ENCODE data around the gene NOMO2.
"Not testable (repeated sequence)": the region's sequence is repeated elsewhere in the genome, so short reads cannot be mapped to it uniquely, and the experiment has no call there.

The NOMO2 gene

DNA sequence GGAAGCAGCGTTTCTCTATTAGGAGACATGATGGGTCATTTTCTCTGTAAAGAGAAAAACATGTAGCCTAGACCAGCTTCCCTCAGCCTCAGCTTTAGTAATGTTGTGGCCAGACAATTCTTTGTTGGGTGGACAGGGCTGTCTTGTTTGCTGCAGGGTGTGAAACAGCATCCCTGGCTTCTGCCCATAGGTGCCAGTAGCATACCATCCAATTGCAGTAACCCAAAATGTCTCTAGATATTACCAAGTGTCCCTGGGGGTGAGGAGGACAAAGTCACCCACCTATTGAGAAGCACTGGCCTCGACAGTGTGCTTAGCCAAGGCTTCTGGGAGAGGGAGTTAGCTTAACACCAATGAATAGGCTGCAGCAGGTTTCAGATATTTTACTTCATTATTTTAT is 14.0 kb upstream of the NOMO2 start:
- not testable (repeated sequence) for DNase-seq

DNA sequence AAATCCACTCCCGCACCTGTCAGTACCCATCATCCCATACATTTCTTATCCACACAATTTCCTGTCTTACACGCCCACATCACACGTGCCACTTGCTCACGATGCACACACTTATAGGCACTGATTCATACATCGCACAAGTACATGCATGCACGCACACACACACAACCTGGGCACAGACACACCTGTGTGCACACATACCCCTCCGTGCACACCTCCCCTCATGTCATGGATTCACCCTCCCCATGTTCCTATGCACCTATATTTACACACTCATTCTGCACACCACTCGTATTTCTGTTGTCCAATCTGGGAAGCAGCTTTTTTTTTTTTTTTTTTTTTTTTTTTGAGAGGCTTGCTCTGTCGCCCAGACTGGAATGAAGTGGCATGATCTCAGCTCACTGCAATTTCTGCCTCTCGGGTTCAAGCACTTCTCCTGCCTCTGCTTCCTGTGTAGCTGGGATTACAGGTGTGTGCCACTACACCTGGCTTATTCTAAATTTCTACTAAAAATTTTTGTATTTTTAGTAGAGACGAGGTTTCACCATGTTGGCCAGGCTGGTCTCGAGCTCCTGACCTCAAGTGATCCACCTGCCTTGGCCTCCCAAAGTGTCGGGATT is 13.5 kb upstream of the NOMO2 start:
- DNase-seq: not testable (repeated sequence)

DNA sequence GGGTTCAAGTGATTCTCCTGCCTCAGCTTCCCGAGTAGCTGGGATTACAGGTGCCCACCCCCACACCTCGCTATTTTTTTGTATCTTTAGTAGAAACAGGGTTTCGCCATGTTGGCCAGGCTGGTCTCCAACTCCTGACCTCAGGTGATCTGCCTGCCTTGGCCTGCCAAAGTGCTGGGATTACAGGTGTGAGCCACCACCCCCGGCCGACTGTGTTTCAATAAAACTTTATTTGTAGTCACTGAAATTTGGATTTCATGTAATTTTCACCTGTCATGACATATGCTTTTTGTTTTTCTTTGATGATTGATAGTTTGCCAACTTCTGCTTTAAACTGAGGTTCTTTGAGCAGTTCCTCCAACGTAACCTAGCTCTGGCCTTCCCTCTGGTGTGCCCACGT is 12.0 kb upstream of the NOMO2 start:
- not testable (repeated sequence) for DNase-seq

DNA sequence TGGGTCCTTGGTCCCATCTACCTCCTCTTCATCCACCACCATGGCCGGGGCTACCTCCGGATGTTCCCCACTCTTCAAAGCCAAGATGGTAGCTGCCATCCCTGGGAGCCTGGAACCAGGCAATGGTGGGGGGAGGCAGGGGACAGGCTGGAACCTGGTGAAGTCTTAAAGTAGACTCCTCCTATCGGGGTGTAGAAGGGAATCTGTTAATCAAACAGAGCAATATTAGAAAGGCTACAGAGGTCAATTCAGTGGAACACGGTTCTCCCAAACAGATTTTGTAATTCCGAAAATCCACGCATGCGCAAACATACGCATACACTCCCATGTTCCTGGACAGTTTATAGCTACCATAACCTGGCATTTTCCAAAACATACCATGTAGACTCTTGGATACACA is 11.1 kb upstream of the NOMO2 start:
- not testable (repeated sequence) for DNase-seq

DNA sequence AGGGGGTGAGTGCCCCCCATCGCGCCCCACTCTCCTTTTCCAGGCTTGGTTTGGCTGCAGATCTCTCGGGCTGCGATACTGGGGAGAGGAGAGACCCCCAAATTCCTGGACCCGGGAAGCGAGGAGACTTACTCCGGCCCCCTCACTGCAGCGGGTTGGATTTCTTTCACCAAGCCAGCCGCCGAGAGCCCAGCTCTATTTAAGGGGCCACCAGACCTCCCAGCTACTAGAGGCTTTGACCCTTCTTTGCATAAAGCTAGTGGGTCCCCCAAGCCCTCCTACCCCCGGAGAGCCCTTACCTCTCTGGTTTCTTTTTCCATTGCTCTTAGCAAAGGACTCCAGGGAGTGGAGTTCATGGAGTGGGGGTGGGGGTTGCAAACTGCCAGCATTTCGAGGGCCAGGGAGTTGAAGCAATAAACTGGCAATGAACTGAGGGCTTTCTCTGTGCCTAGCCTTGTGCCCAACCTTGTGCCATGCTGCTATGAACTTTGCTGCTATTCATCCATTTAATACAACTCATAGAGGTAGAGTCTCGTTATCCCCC is 9.5 kb upstream of the NOMO2 start:
- not testable (repeated sequence) for DNase-seq

DNA sequence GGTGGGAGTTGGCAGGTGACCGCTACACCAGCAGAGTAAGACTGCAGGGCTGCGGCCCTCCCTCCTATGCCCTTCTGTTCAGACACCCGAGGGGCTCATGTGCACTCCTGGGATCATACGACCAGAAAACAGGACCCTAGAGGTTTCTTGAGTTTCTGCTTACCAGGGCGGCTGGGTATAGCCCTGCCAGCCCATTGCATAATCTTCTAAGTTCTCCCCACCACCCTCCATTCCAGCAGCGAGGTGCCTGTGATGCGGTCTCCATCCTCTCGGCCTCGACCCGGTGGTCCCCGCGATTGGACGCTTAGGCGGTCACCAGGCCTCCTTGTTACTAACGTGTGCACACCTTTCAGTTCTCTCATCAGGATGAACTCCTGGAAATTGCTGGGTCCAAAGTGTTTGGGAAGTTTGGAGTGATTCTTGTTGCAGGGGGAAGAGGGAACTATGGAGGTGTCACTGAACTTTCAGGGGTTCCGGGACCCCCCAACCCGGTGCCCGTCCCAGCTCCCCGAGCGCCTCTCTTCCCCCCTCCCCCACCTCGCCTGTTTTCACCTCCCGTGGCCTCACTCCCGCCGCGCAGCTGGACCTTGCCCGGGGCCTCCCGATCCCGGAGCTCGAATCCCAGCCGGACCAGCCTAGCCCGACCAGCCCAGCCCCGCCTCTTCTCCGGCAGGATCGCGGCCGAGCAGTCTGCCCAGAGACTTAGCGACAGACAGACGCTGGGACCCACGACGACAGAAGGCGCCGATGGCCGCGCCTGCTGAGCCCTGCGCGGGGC is 8.8 kb upstream of the NOMO2 start:
- not testable (repeated sequence) for DNase-seq

DNA sequence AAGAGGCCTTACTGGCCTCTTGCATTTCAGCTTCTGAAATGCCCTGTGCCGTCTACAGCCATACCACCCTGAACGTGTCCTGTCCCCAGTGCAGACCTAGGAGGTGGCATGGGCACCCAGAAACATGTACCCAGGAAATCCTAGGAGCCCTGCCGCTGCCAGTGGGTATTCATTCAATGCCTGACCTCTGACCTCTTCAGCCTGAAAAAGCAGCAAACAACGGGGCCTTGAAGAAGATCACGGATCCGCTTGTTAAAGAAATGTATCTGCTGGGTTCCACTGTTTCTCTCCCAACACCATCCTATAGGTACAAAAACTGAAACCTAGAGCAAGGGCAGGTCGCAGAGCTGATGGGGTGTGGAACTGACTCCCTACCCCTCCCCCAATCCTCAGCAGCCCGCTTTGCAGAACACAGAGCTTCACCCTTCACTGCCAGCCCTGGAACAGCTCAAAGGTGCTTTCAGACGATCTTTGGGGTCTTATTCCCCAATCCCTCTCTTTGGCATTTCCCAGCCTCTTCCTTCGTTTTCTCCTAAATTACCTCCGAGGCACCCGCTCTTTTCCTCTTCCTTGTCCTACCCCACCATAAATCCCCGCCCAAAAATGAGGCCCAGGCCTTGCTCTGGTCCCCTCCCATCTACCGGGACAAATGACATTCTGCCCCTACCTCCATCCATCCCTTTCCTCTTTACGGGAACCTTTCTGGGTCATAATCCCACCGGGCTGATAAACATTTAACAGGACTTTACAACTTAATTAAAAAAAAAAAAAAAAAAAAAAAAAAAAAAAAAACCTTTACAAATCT is 1.3 kb downstream of the NOMO2 start:
- not testable (repeated sequence) for DNase-seq

DNA sequence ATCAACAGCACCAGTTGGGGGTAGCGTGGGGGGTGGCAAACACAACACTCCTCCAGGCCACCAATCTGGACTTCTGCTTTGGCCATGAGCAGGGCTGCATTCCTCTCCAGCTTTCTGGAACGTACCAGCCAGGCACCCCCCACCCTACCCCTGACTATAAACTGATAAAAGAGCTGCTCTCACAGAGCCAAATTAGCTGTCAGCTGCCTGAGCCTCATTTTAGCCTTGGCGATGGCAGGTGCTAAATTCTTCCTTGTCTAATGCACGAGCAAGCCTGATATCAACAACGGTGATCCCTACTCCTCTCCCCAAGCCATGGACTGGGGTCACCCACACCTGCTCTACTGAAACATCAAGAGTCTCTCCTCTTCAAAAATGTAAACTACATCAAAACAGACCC is 8.2 kb downstream of the NOMO2 start:
- DNase-seq: not testable (repeated sequence)

DNA sequence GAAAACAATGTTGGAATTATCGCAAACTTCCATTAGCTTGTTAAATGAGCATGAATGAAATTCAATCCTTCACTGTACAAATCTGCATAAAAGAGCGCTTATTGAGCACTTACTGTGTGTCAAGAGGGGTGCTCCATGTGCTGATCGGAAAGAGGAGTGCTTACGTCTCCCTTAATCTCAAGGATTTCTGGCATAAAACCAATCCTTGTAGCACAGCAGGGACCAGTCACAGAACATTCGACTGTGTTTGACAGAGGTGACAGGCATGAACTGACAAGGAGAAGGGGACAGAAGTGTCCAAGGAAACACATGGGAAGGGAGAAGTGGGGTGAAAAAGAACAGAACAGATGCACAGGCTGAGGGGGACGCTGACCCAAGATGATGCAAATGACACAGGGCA is 14.5 kb downstream of the NOMO2 start:
- not testable (repeated sequence) for DNase-seq

DNA sequence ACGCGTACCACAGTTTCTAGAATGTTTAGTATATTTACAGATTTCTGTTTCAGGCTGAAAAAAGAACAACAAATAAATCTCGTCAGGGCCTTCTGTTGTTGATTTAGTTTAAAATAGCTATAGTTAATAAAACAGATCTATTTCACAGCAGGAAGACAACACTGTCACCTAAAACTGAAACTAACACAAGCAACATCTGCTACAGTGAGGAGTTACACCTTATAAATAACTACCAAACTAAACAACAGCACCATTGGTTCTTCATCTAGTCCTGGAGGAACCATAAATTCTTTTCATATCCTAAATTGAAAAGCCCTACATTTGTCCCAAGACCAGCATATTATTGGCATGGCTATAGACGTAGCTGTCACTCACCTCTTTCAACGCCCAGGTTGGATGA is 15.0 kb downstream of the NOMO2 start:
- DNase-seq: not testable (repeated sequence)

DNA sequence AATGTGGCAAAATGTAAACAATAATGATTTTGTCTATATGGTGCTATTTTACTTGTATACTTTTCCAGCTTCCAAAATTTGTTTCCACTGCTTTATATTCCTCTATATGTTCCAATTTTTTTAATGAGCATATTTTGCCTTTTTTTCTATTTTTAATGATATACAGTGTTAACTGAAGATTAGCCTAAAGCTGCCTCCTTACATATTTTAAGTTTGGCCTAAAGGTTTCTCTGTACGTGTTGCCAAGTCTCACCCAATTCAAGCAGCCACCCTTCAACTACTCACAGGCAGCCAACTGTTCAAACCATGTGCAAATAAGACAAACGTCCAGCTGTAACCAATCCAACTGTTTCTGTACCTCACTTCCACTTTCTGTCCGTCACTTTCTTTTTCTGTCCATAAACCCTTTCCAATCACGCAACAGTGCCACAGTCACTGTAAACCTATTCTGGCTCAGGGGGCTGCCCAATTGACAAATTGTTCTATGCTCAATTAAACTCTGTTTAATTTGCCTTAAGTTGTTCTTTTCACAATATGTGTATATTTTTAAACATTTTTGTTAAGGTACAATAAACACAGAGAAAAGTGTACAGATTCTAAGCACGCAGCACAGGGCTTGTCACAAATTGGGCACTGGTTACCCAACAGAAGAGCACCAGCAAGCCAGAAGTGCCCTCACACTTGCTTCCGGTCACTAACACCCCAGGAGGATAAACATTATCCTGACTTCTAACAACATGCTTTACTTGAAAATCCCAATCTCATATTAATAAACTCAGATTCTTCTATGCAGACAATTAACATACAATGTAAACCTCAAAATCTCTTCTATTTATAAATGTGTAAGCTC is 17.4 kb downstream of the NOMO2 start:
- DNase-seq: not testable (repeated sequence)

DNA sequence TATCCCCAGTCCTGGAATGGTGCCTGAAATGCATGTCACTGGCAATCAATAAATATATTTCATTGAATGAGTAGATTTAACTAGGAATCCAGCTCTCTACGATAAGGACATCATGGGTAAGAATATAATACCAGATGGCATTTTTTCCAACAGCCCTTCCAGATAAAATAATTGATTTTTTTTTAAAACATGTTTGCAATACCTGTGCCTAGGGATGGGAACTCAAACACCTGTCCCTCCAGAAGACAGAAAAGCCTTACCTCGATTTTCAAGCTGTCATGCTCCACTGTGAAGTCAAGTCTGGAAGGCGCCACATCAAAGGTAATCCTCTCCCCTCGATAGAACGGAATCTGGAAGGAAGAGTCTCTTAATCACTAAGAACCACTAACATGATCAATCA is 20.0 kb downstream of the NOMO2 start:
- DNase-seq: not testable (repeated sequence)

DNA sequence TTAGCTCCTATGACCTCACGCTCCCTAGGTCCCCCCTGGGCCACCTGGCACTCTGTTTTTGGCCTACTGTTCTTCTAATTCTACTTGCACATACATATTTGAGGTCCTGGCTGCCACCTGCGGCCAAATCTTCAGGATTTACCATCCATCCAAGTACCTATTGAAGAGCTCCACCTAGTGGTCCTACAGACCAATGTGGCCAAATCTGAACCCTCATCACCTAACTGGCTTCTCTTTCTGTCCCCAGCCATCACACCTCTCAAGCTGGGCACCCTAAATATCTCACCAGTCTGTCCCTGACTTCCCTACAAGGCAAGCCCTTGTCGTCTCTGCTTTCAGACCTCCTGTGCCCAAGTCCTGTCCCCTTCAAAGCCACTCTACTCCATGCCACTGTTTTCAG is 24.9 kb downstream of the NOMO2 start:
- DNase-seq: not testable (repeated sequence)

DNA sequence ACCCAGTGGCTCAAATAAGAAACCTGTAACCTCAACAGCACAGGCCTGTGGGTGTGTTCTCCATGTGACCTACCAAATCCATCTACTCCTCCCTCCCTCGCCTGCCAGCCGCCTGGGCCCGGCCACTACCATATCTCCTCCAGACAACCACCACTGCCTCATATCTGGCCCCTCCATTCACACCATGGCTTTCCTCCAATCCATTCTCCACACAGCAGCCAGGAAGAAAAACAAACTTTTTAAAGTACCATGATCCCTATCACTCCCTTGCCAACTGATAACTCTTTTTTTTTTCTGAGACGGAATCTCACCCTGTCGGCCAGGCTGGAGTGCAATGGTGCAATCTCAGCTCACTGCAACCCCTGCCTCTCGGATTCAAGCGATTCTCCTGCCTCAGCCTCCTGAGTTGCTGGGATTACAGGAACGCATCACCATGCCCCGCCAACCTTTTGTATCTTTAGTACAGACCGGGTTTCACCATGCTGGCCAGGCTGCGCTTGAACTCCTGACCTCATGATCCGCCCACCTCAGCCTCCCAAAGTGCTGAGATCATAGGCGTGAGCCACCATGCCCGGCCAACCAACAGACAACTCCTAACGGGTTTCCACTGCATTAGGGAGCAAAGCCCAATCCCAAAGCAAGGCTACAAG is 26.3 kb downstream of the NOMO2 start:
- DNase-seq: not testable (repeated sequence)

DNA sequence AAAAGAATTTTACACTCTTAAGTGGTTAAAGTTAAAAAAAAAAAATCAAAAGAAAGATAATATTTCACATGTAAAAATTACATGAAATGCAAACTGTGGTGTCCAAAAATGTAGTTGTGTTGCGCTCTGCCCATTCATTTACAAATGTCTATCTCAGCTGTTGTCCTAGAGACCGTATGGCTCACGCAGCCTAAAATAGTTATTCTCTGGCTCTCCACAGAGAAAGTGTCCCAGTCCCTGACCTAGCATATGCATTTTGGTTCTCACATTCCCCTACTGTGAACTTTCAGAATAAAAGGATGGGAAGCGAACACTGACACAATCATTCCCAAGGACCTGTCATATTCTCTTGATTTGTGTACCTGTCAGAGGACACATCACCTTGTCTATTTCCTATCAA is 27.6 kb downstream of the NOMO2 start:
- not testable (repeated sequence) for DNase-seq

DNA sequence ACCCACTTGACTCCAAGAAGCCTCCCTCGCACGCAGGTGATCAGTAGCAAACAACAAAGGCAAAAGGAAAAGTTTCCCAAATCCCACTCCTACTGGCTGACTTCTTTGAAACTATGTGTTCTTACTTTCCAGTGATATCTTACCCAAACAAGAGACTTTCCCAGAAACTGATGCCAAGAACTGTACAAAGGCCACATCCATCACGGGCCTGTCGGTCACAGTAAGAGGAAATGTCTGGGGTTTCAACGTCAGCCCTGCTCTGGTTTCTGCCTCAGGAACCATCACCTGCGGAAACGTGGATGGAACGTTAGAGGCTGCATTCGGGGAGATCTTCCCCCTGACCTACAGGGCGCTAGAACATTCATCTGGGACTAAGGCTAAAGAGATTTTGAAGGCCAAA is 30.6 kb downstream of the NOMO2 start:
- DNase-seq: not testable (repeated sequence)

DNA sequence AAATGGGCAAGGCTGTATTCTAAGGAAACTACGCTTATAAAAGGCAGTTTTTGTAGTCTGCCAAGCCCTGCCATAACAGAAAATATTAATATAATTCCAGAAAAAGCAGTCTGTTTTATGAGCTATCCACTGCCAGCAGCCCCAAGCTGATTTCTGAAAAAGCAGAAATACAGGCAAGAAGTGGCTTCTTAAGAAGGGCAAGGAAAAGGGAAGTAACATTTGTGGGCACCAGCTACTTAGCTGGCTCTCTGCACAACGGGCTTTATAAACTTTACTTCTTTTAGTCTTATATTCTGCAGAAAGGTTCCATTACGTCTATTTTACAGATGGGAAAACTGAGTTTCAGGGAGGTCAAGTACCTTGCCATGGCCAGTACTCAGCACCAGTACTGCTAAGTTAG is 31.6 kb downstream of the NOMO2 start:
- not testable (repeated sequence) for DNase-seq

DNA sequence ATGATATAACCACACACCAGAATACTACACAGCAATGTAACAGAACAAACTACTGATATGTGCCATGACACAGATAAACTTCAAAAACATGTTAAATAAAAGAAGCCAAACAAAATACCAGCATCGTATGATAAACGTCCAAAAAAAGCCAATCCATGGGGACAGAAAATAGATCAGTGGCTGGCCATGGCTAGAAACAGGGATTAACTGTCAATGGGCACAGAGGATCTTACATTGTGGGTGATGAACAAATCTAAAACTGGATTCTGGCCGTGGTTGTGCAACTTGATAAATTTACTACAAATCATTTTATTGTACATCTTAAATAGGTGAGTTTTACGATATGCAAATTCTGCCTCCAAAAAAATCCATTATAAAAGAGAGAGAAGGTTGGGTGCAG is 35.4 kb downstream of the NOMO2 start:
- not testable (repeated sequence) for DNase-seq

DNA sequence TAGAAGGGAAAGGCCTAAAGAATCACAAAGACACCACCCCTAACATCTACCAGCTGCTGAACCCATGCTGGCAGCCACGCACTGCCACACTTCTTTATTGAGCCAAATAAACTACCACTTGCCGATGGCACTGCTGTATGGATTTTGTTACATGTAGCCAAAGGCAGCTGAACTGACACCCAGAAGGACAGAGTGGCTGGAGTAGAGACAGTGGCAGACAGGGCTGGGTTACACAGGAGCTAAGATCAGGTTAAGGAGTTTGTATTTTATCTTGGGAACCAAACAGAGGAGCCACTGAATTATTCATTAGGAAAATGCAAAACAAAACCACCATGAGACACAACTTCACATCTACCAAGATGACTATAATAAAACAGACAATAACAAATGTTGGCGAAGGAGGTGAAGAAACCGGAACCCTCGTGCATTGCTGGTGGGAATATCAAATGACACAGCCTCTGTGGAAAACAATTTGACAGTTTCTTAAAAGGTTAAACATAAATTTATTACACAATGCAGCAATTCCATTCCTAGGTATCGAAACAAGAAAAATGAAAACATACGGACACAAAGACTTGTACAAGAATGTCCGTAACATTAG is 35.9 kb downstream of the NOMO2 start:
- not testable (repeated sequence) for DNase-seq

DNA sequence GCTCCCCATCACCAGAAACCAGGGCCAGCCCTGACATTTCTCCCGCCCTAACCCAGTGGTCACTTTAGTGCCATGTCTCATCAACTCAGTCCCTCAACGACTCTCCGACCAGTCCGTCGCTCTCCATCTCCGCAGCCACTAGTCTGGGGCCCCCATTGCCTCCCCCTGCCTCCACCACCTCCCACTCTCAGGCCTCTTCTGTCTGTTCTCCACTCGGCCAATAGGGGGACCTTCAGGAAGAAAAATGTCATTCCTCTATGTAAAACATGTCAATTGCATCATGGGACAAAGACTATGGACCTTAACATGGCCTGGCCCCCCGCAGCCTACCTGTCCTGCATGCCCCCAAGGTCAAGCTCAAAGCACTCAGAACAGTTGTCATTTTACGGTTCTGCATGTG is 39.3 kb downstream of the NOMO2 start:
- DNase-seq: not testable (repeated sequence)
